ENCODE measurements around the gene CELF3. TPM values are rescaled to one million over a fixed set of nuclear protein-coding genes. Genes with fewer than 3 reads are reported as not detected.

Gene CELF3
- total RNA-seq, 1 experiment from 2014 or later: 0.27 TPM

GRCh38 chr1:151704246-151704645, 12.4 kb downstream of the CELF3 start:
- H3K4me3 ChIP-seq (ENCODE audit: low read depth, low read length): no peak overlapping the region
- Mint-ChIP-seq H3K27ac (ENCODE audit: unreplicated experiment) (no peak overlapping the region), H3K36me3 (ENCODE audit: insufficient read depth, unreplicated experiment) (peaks cover 7% of the 10 kb centered on the region), H3K4me3 (ENCODE audit: unreplicated experiment) (no peak overlapping the region), H3K9me3 (ENCODE audit: unreplicated experiment) (no peaks in the 10 kb centered on the region), H3K4me1 (ENCODE audit: low read depth, unreplicated experiment) (peaks cover 4% of the 10 kb centered on the region), H3K27me3 (ENCODE audit: insufficient read depth, unreplicated experiment) (no peaks in the 10 kb centered on the region)
- no peak for TF ChIP-seq CTCF (IDR thresholded peaks at IDR 0.05; ENCODE audit: insufficient read depth in 1 of 2, low read depth in 1 of 2, low read length in 1 of 2, severe bottlenecking in 1 of 2, unreplicated experiment in 1 of 2)
- POLR2A ChIA-PET: no interaction called here
- H3K36me3 ChIP-seq (ENCODE audit: control insufficient read depth, insufficient read depth, low read length): no peaks in the 10 kb centered on the region
- intact Hi-C loops (cut with micrococcal nuclease; ENCODE audit: unreplicated experiment): no loop called here
- H3K27me3 ChIP-seq (replicated peaks; ENCODE audit: control insufficient read depth, insufficient read depth, low read length): no peaks in the 10 kb centered on the region
- H3K9me3 ChIP-seq: no peaks in the 10 kb centered on the region
- no peak for DNase-seq
- BruUV-seq (replicated peaks): no TSS peak
- peaks cover 3% of the 10 kb centered on the region; the same call in 1 of the 2 replicates for H3K4me1 ChIP-seq
- CTCF ChIA-PET: no interaction called here

GRCh38 chr1:151703813-151704212, 12.8 kb downstream of the CELF3 start:
- peaks cover 7% of the 10 kb centered on the region for H3K36me3 Mint-ChIP-seq (ENCODE audit: insufficient read depth, unreplicated experiment)
- H3K27ac Mint-ChIP-seq (ENCODE audit: unreplicated experiment): no peak overlapping the region

GRCh38 chr1:151702936-151703335, 13.7 kb downstream of the CELF3 start:
- Mint-ChIP-seq H3K36me3 (ENCODE audit: insufficient read depth, unreplicated experiment) (peaks cover 7% of the 10 kb centered on the region), H3K27me3 (ENCODE audit: insufficient read depth, unreplicated experiment) (no peaks in the 10 kb centered on the region), H3K27ac (ENCODE audit: unreplicated experiment) (peak overlapping the region; percentile 50), H3K9me3 (ENCODE audit: unreplicated experiment) (no peaks in the 10 kb centered on the region), H3K4me1 (ENCODE audit: low read depth, unreplicated experiment) (peaks cover 4% of the 10 kb centered on the region), H3K4me3 (ENCODE audit: unreplicated experiment) (no peak overlapping the region)
- no peaks in the 10 kb centered on the region for H3K36me3 ChIP-seq (ENCODE audit: control insufficient read depth, insufficient read depth, low read length)
- no TSS peak for BruUV-seq (replicated peaks)
- TF ChIP-seq CTCF (IDR thresholded peaks at IDR 0.05; ENCODE audit: insufficient read depth in 1 of 2, low read depth in 1 of 2, low read length in 1 of 2, severe bottlenecking in 1 of 2, unreplicated experiment in 1 of 2): no peak
- no peak for DNase-seq
- no peak overlapping the region for H3K4me3 ChIP-seq (ENCODE audit: low read depth, low read length)
- H3K9me3 ChIP-seq: no peaks in the 10 kb centered on the region
- ChIA-PET POLR2A (interaction anchor here (0.6 kb wide), 1 partner anchor 66 kb away, joined by 10 read pairs; no protein-coding TSS in a partner anchor), CTCF (no interaction called here)
- H3K27me3 ChIP-seq (replicated peaks; ENCODE audit: control insufficient read depth, insufficient read depth, low read length): no peaks in the 10 kb centered on the region
- intact Hi-C loops (cut with micrococcal nuclease; ENCODE audit: unreplicated experiment): no loop called here
- peaks cover 3% of the 10 kb centered on the region; the same call in 1 of the 2 replicates for H3K4me1 ChIP-seq

More at GRCh38 chr1:151703813-151704212, 12.8 kb downstream of the CELF3 start:
- H3K9me3 ChIP-seq: no peaks in the 10 kb centered on the region
- BruUV-seq (replicated peaks): no TSS peak
- CTCF ChIA-PET: no interaction called here
- no peak overlapping the region for H3K4me3 ChIP-seq (ENCODE audit: low read depth, low read length)
- DNase-seq: no peak
- H3K4me1 ChIP-seq: peaks cover 3% of the 10 kb centered on the region; the same call in 1 of the 2 replicates
- Mint-ChIP-seq H3K27me3 (ENCODE audit: insufficient read depth, unreplicated experiment) (no peaks in the 10 kb centered on the region), H3K9me3 (ENCODE audit: unreplicated experiment) (no peaks in the 10 kb centered on the region), H3K4me1 (ENCODE audit: low read depth, unreplicated experiment) (peaks cover 4% of the 10 kb centered on the region), H3K4me3 (ENCODE audit: unreplicated experiment) (no peak overlapping the region)
- no peaks in the 10 kb centered on the region for H3K36me3 ChIP-seq (ENCODE audit: control insufficient read depth, insufficient read depth, low read length)
- POLR2A ChIA-PET: no interaction called here
- no peak for TF ChIP-seq CTCF (IDR thresholded peaks at IDR 0.05; ENCODE audit: insufficient read depth in 1 of 2, low read depth in 1 of 2, low read length in 1 of 2, severe bottlenecking in 1 of 2, unreplicated experiment in 1 of 2)
- intact Hi-C loops (cut with micrococcal nuclease; ENCODE audit: unreplicated experiment): no loop called here
- no peaks in the 10 kb centered on the region for H3K27me3 ChIP-seq (replicated peaks; ENCODE audit: control insufficient read depth, insufficient read depth, low read length)
